GM23248 (cell line): ENCODE data around the gene SMYD4.

ENCODE experiments used
- EZH2 ChIP-seq: fragments of 200-600 bp; sonication (generic); IDR thresholded peaks from 2 replicates; pipeline ENCODE4 v1.6.1; 2018; ENCODE audit warnings: antibody characterized with exemption, mild to moderate bottlenecking; ENCODE audit not compliant: insufficient read depth, poor library complexity, severe bottlenecking
- EZH2phosphoT487 ChIP-seq: fragments of 200-600 bp; sonication (generic); IDR thresholded peaks from 2 replicates; pipeline ENCODE4 v1.6.1; 2018; ENCODE audit warnings: antibody characterized with exemption, moderate library complexity, mild to moderate bottlenecking, low read depth; ENCODE audit not compliant: insufficient read depth

DNA sequence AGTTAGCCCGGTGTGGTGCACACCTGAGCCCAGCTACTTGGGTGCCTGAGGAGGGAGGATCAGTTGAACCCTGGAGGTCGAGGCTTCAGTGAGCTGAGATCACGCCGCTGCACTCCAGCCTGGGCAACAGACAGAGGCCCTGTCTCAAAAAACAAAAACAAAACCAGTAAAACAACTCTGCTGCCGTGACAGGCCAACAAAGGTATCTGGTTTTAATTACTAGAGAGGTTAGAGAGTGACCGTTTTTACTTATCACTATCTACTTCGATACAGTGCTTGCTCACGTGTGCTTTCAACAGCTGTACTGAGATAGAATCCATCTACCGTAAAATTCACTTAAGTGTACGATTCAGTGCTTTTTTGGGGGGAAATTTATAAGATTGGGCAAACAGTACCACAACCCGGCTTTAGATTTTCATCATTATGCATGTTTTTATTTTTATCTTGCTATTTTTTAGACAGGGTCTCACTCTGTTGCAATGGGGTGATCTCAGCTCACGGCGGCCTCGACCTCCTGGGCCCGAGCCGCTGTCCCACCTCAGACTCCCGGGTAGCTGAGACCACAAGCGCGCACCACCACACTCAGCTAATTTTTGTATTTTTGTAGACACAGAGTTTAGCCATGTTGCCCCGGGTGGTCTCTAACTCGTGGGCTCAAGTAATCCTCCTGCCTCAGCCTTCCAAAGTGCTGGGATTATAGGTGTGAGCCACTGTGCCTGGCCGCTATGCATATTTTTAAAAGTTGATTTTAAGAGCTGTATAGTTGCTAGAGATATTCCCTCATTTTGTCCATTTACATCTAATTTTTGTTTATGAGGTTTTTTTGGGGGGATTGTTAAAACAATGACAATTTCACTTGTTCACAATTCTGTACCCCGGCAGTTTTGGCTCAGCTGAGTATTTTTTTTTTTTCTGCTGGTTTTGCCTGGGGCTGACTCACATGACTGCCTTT, 36.9 kb downstream of the SMYD4 start:
- no peak for TF ChIP-seq EZH2phosphoT487
- TF ChIP-seq EZH2 = no peak
